WERI-Rb-1 (cell line): Measurements from ENCODE around the gene COL4A4.

Experiments
- DNase-seq: peaks from one replicate; pipeline ENCODE4 v3.0.0-alpha.2; 2020
- H3K27ac ChIP-seq: fragments of 250-450 bp; sonication (Bioruptor Pico); 2 replicates; pipeline ENCODE4 v1.5.1; 2020; ENCODE audit warnings: mild to moderate bottlenecking, moderate library complexity
- H3K27me3 ChIP-seq: fragments of 250-450 bp; sonication (Bioruptor Pico); 2 replicates; pipeline ENCODE4 v1.5.1; 2021; ENCODE audit warnings: mild to moderate bottlenecking, low read depth, moderate library complexity; ENCODE audit not compliant: insufficient read depth, severe bottlenecking
- H3K36me3 ChIP-seq: fragments of 250-450 bp; sonication (Bioruptor Pico); 2 replicates; pipeline ENCODE4 v1.5.1; 2020; ENCODE audit warnings: mild to moderate bottlenecking, moderate library complexity
- H3K4me3 ChIP-seq: 2 replicates; pipeline ENCODE4 v1.5.1; 2011; ENCODE audit warnings: low read depth, mild to moderate bottlenecking, control low read depth, low read length
- H3K9me3 ChIP-seq: fragments of 250-450 bp; sonication (Bioruptor Pico); 2 replicates; pipeline ENCODE4 v1.5.1; 2021; ENCODE audit warnings: mild to moderate bottlenecking, moderate library complexity; ENCODE audit not compliant: severe bottlenecking
- TF ChIP-seq, protein P1 (sequence below): IDR thresholded peaks from 2 replicates; pipeline ENCODE4 v1.5.1; 2011; ENCODE audit warnings: low read depth, mild to moderate bottlenecking, control low read depth, inconsistent platforms, low read length

Gene COL4A4

GRCh38 chr2:227118353-227118752 lies 45.7 kb downstream of the COL4A4 start:
- Histone ChIP-seq H3K4me3 (no peak overlapping the region), H3K27ac (no peak overlapping the region), H3K36me3 (no peaks in the 10 kb centered on the region), H3K27me3 (no peaks in the 10 kb centered on the region), H3K9me3 (no peaks in the 10 kb centered on the region)
- TF ChIP-seq, protein P1, sequence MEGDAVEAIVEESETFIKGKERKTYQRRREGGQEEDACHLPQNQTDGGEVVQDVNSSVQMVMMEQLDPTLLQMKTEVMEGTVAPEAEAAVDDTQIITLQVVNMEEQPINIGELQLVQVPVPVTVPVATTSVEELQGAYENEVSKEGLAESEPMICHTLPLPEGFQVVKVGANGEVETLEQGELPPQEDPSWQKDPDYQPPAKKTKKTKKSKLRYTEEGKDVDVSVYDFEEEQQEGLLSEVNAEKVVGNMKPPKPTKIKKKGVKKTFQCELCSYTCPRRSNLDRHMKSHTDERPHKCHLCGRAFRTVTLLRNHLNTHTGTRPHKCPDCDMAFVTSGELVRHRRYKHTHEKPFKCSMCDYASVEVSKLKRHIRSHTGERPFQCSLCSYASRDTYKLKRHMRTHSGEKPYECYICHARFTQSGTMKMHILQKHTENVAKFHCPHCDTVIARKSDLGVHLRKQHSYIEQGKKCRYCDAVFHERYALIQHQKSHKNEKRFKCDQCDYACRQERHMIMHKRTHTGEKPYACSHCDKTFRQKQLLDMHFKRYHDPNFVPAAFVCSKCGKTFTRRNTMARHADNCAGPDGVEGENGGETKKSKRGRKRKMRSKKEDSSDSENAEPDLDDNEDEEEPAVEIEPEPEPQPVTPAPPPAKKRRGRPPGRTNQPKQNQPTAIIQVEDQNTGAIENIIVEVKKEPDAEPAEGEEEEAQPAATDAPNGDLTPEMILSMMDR = no peak
- DNase-seq = no peak

DNA sequence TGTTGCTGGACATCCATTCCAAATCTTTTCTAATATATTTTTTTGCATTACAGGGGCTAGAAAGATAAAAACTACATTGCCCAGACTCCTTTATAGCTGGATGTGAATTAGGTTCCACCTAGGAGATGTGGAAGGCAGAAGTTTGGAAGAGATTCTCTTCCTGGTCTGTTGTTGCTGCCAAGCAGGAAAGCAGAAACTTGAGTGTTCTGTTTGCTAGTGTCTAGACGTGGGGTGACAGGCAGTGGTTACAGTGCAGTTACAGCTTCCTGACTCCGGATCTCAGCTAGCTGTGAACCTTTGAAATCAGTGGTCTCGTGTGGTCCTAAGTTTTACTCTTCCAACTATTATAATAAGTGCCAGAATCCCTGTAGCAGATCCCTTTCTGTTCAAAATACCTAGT lies 46.2 kb downstream of the COL4A4 start:
- Histone ChIP-seq H3K4me3 (no peak overlapping the region), H3K36me3 (no peaks in the 10 kb centered on the region), H3K27ac (no peak overlapping the region), H3K9me3 (no peaks in the 10 kb centered on the region), H3K27me3 (no peaks in the 10 kb centered on the region)
- TF ChIP-seq, protein P1 = no peak
- DNase-seq = no peak

GRCh38 chr2:227117027-227117426 lies 47.0 kb downstream of the COL4A4 start:
- DNase-seq = no peak

DNA sequence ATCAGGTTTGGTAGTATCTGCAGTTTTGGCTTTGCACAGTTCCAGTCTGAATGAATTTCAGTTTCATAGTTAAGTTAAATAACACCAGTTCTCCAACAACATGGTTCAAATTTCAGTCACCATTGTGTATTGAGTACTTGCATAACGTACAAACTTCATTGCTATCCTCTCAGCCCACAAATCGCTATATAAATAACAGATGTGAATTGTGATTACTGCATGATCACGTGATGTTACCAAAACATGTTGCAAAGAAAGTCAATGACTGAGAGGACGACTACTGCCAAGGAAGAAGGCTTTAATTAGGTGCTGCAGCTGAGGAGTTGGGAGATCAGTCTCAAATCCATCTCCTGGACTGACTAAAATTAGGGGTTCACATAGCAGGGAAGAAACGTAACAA lies 48.2 kb downstream of the COL4A4 start:
- DNase-seq = no peak
- TF ChIP-seq, protein P1 = no peak
- no peaks in the 10 kb centered on the region for H3K36me3 ChIP-seq
- no peak overlapping the region for H3K4me3 ChIP-seq
- no peaks in the 10 kb centered on the region for H3K27me3 ChIP-seq
- no peak overlapping the region for H3K27ac ChIP-seq
- H3K9me3 ChIP-seq = no peaks in the 10 kb centered on the region

More at GRCh38 chr2:227117027-227117426, 47.0 kb downstream of the COL4A4 start:
- no peaks in the 10 kb centered on the region for H3K9me3 ChIP-seq
- H3K4me3 ChIP-seq = no peak overlapping the region
- no peaks in the 10 kb centered on the region for H3K36me3 ChIP-seq
- TF ChIP-seq, protein P1 = no peak
- H3K27me3 ChIP-seq = no peaks in the 10 kb centered on the region
- no peak overlapping the region for H3K27ac ChIP-seq

DNA sequence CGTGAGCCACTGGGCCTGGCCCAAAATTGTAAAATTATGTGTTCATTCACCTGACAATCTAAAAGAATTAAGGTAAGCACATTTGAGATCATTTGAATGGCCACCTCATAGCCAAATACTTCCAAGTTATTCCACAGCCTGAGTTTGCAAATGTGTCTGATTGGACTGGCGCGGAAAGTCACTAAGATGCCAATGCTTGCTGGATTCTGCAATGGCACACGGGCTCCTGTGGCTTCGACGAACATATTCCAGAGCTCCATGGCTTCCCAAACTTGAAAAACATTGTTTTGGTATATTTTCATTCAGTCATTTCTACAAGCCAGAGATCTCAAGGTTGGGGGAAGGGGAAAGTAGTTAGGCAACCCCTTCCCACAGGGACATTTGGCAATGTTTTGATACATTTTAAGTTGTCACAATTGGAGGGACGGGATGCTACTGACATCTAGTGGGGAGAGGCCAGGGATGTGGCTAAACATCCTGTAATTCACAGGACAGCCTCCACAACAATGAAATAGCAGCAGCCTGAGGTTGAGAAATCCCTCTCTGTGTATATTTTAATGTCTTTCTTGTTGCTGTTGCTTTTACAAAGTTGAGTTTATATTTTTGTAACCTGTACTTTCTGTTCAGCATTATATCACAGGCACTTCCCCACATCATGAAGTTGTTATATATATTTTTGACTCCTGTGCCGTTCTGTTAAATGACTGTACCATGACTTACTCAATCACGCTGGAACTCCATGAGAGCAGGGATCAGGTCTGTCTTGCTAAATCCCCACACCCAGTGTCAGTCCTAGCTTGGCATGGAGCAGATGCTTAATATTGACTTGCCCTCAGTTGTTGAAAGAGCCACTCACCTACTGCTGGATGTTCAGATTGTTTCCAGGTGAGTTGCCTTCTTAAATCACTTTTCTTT lies 56.9 kb downstream of the COL4A4 start:
- TF ChIP-seq, protein P1 = peak; percentile 86
- DNase-seq = peak; percentile 62
- no peaks in the 10 kb centered on the region for H3K27me3 ChIP-seq

More for the DNA sequence above, 56.9 kb downstream of the COL4A4 start:
- Histone ChIP-seq H3K36me3 (no peaks in the 10 kb centered on the region), H3K9me3 (no peaks in the 10 kb centered on the region), H3K4me3 (no peak overlapping the region), H3K27ac (no peak overlapping the region)
